K562 (cell line): ENCODE results near the gene KCNQ4. TPM values are rescaled to one million over a fixed set of nuclear protein-coding genes. Genes with fewer than 3 reads are reported as not detected.

Experiments used
- ATAC-seq: fragments of 200-7000 bp; cut with Tn5 transposase; 3 replicates; pipeline ENCODE4 v1.9.1; 2020; ENCODE audit warnings: moderate library complexity
- BruUV-seq: library from RNA; stranded (reverse); fragments of 400-500 nt; replicated peaks from 2 replicates; lab custom pipeline; 2021; lab: Mats Ljungman, UMichigan
- CTCF ChIA-PET: fragments of 300-600 bp; formaldehyde crosslinking; extraction: SDS; loops from one replicate; lab custom pipeline; 2021; ENCODE audit warnings: low intra/inter-chr PET ratio; lab: Yijun Ruan, JAX
- POLR2A ChIA-PET: fragments of 300-600, 350-650 bp; sonication (Branson Sonifier 250); formaldehyde crosslinking; extraction: SDS; loops from one replicate; lab custom pipeline; 2021; ENCODE audit warnings: antibody characterized with exemption, inconsistent platforms; lab: Yijun Ruan, JAX
- DNase-seq, 4 experiments: peaks; one replicate each; pipeline versions ENCODE4 v3.0.0 to v3.0.0-alpha.2; 2011 to 2018; ENCODE audit warnings: low spot score in 3 of 4, mixed read lengths in 3 of 4; ENCODE audit errors: extremely low read depth in 1 of 4
- FAIRE-seq: peaks from 2 replicates; lab custom pipeline; 2011; peaks lifted over from hg19 to GRCh38; lab: Jason Lieb, UNC
- H2AFZ ChIP-seq: 2 replicates; pipeline ENCODE4 v1.6.0; 2011; ENCODE audit warnings: low read depth, low read length, control low read depth, inconsistent platforms
- H3K27ac ChIP-seq: fragments of 200-600 bp; 3 replicates; pipeline ENCODE4 v1.8.0; 2011; ENCODE audit warnings: low read depth, mild to moderate bottlenecking, control low read depth, inconsistent platforms, low read length, moderate library complexity, mixed read lengths; ENCODE audit errors: extremely low read depth
- H3K27me3 ChIP-seq, 2 experiments: fragments of 300-600 bp in 1 of 2; 2 replicates in 1 of 2; 3 replicates in 1 of 2; pipeline versions ENCODE4 v1.6.0 to v1.8.0; 2011; ENCODE audit warnings: inconsistent platforms in 2 of 2, low read length in 2 of 2, mild to moderate bottlenecking in 1 of 2, mixed read lengths in 1 of 2, moderate library complexity in 1 of 2; ENCODE audit not compliant: control insufficient read depth in 2 of 2, insufficient read depth in 2 of 2
- H3K36me3 ChIP-seq: fragments of 300-600 bp; 3 replicates; pipeline ENCODE4 v1.8.0; 2011; ENCODE audit warnings: mild to moderate bottlenecking, low read length, inconsistent platforms; ENCODE audit not compliant: control insufficient read depth, insufficient read depth
- H3K4me1 ChIP-seq, 2 experiments: fragments of 200-600 bp in 1 of 2; replicated peaks in 1 of 2; 2 replicates in 1 of 2; 3 replicates in 1 of 2; pipeline versions ENCODE4 v1.5.1 to v1.8.0; 2011; ENCODE audit warnings: inconsistent platforms in 2 of 2, low read length in 2 of 2, mild to moderate bottlenecking in 1 of 2, mixed read lengths in 1 of 2, moderate library complexity in 1 of 2; ENCODE audit not compliant: control insufficient read depth in 2 of 2, insufficient read depth in 2 of 2
- H3K4me2 ChIP-seq: 2 replicates; pipeline ENCODE4 v1.6.1; 2011; ENCODE audit warnings: low read length, control low read depth, inconsistent platforms, mixed read lengths; ENCODE audit not compliant: insufficient read depth
- H3K4me3 ChIP-seq: fragments of 200-600 bp; sonication (generic), shearing (Covaris generic); 2 replicates; pipeline ENCODE4 v1.5.1; 2016; ENCODE audit warnings: control low read depth, inconsistent platforms
- H3K79me2 ChIP-seq: fragments of 200-600 bp; 3 replicates; pipeline ENCODE4 v1.8.0; 2011; ENCODE audit warnings: low read length, inconsistent platforms; ENCODE audit not compliant: control insufficient read depth, insufficient read depth
- H3K9ac ChIP-seq, 2 experiments: 2 replicates each; pipeline versions ENCODE4 v1.6.0 to v1.6.1; 2011; ENCODE audit warnings: low read depth in 2 of 2, low read length in 2 of 2, control low read depth in 1 of 2, inconsistent platforms in 1 of 2, mild to moderate bottlenecking in 1 of 2, mixed read lengths in 1 of 2; ENCODE audit not compliant: insufficient read depth in 1 of 2
- H3K9me1 ChIP-seq: one replicate; pipeline ENCODE4 v1.6.0; 2011; ENCODE audit warnings: inconsistent platforms, mild to moderate bottlenecking, low read length, moderate library complexity; ENCODE audit not compliant: control insufficient read depth, insufficient read depth
- H3K9me3 ChIP-seq: replicated peaks from 2 replicates; pipeline ENCODE4 v1.5.1; 2011; ENCODE audit warnings: low read depth, low read length, inconsistent platforms; ENCODE audit not compliant: control insufficient read depth, insufficient read depth
- H4K20me1 ChIP-seq: replicated peaks from 2 replicates; pipeline ENCODE4 v1.6.1; 2011; ENCODE audit warnings: low read length, inconsistent platforms, mixed read lengths; ENCODE audit not compliant: control insufficient read depth, insufficient read depth
- ADNP ChIP-seq: fragments of 200-800 bp; sonication (Bioruptor generic); IDR thresholded peaks from 2 replicates; pipeline ENCODE4 v1.6.1; 2016; ENCODE audit warnings: missing genetic modification characterization, missing compliant biosample characterization
- CHD4 ChIP-seq: fragments of 200-600 bp; sonication (generic); IDR thresholded peaks from 3 replicates; pipeline ENCODE4 v1.6.1; 2012; ENCODE audit warnings: low read depth, mild to moderate bottlenecking, mixed read lengths, low read length, inconsistent platforms; ENCODE audit not compliant: insufficient read depth, insufficient replicate concordance, poor library complexity, severe bottlenecking
- CHD7 ChIP-seq: fragments of 200-600 bp; sonication (generic); IDR thresholded peaks from one replicate; pipeline ENCODE4 v1.6.1; 2012; ENCODE audit warnings: mild to moderate bottlenecking, low read depth, low read length, inconsistent platforms
- ETV1 ChIP-seq: fragments of 450-650 bp; conservative IDR thresholded peaks from 2 replicates; pipeline ENCODE4 v1.6.1; 2016; ENCODE audit warnings: missing genetic modification characterization, control low read depth, low read depth, missing compliant biosample characterization
- GATAD2A ChIP-seq: fragments of 450-650 bp; IDR thresholded peaks from 2 replicates; pipeline ENCODE4 v1.6.1; 2017
- SMC3 ChIP-seq: conservative IDR thresholded peaks from 2 replicates; pipeline ENCODE4 v1.6.1; 2011; ENCODE audit warnings: low read depth, low read length, improper control_type of control experiment; ENCODE audit not compliant: insufficient read depth
- SPI1 ChIP-seq: IDR thresholded peaks from 2 replicates; pipeline ENCODE4 v1.6.1; 2011; ENCODE audit warnings: low read depth, low read length, control low read depth, borderline replicate concordance
- SRSF7 ChIP-seq: fragments of 200-400 bp; formaldehyde crosslinking; optimal IDR thresholded peaks from 2 replicates; pipeline ENCODE3; 2017; ENCODE audit warnings: mild to moderate bottlenecking, low read depth, low read length
- ZFX ChIP-seq: sonication (generic); formaldehyde crosslinking; IDR thresholded peaks from 2 replicates; pipeline ENCODE4 v1.8.0; 2022; ENCODE audit warnings: mild to moderate bottlenecking, missing genetic modification reagents, moderate library complexity
- WGBS: fragments of 100-300 bp; shearing (Covaris generic); methylation state at CpG from one replicate; pipeline ENCODE4 v1.1.6; 2016; ENCODE audit warnings: low coverage, mixed read lengths; ENCODE audit not compliant: insufficient coverage; ENCODE audit errors: missing lambda C conversion rate; 5-methylcytosine and 5-hydroxymethylcytosine counted together
- in situ Hi-C: fragments of 300-500 bp; cut with MboI; formaldehyde crosslinking; loops from 4 replicates; pipeline ENCODE4 v1.15.0; 2018; ENCODE audit warnings: inconsistent platforms, mixed read lengths
- intact Hi-C: fragments of 100-400 bp; cut with micrococcal nuclease; formaldehyde crosslinking; loops from 2 replicates; pipeline ENCODE4 v1.14.2; 2022
- polyA plus RNA-seq, 8 experiments: library from polyadenylated mRNA; depleted of rRNA in 4 of 8; stranded (reverse) in 5 of 8; unstranded in 3 of 8; fragments of >200 nt; fragmentation: Nextera tagmentation in 2 of 8; fragmentation: Illumina TruSeq in 1 of 8; extraction: Ambion mirVana in 2 of 8; extraction: Trizol in 1 of 8; gene quantifications; 2 replicates each; pipeline versions ENCODE4 v1.2.1 to v1.2.3, GENCODE V29; 2011 to 2014; ENCODE audit warnings: inconsistent platforms in 1 of 8, missing spikeins in 1 of 8
- total RNA-seq, 7 experiments: library from RNA; depleted of rRNA in 6 of 7; stranded (reverse); fragments of >200 nt in 6 of 7; fragmentation: Illumina TruSeq in 2 of 7; extraction: Trizol in 2 of 7; gene quantifications; 2 replicates each; pipeline versions ENCODE4 v1.2.1 to v1.2.3, GENCODE V29; 2011 to 2021; ENCODE audit warnings: low replicate concordance in 1 of 7

KCNQ4 gene
- total and polyA plus RNA-seq, 9 of the 15 experiments (the other 6 are each of a cell fraction or from before 2014, with no cell fraction given) = 0.07 to 4.1 (median 0.79) TPM

- Histone ChIP-seq H3K4me3 (no peak overlapping the region), H3K4me2 (no peak overlapping the region), H4K20me1 (no peaks in the 10 kb centered on the region), H3K4me1 (peaks cover 4 to 12% of the 10 kb centered on the region in 2 experiments; a peak in 4 of 5 replicates), H3K27ac (no peak overlapping the region), H3K9ac (no peak overlapping the region), H3K9me3 (no peaks in the 10 kb centered on the region), H3K27me3 (peaks cover 0 to 5% of the 10 kb centered on the region in 2 experiments; a peak in 2 of 5 replicates), H3K9me1 (no peaks in the 10 kb centered on the region), H2AFZ (no peak overlapping the region), H3K79me2 (no peaks in the 10 kb centered on the region), H3K36me3 (no peaks in the 10 kb centered on the region)
- in situ Hi-C loops (no loop called here), intact Hi-C loops (no loop called here)
- CTCF ChIA-PET = no interaction called here
- no peak for ATAC-seq
- DNase-seq = no peak
- 80% methylated on average over 29 of the region's 73 CpGs for WGBS
- BruUV-seq = no TSS peak
- POLR2A ChIA-PET = interaction anchor here (1.5 kb wide), 1 partner anchor 8 kb away, joined by 4 read pairs; no protein-coding TSS in a partner anchor
- FAIRE-seq = no peak
- TF ChIP-seq CHD4 (no peak), ETV1 (tag) (no peak), SMC3 (no peak), ZFX (no peak), CHD7 (no peak), ADNP (tag) (no peak), GATAD2A (no peak), SRSF7 (no peak), SPI1 (no peak)
These were observed 100.6 kb downstream of the KCNQ4 start for GRCh38 chr1:40884055-40884795.
